GM18511 (cell line): ENCODE data around the gene ZBTB37.
"Not testable (repeated sequence)": the region's sequence is repeated elsewhere in the genome, so short reads cannot be mapped to it uniquely, and the experiment has no call there.

ENCODE experiments used
- ATAC-seq: cut with Tn5 transposase; IDR thresholded peaks from one replicate; pipeline ENCODE4 v1.9.1; 2021; ENCODE audit warnings: mild to moderate bottlenecking, moderate library complexity; ENCODE audit not compliant: unreplicated experiment

ZBTB37 gene

DNA sequence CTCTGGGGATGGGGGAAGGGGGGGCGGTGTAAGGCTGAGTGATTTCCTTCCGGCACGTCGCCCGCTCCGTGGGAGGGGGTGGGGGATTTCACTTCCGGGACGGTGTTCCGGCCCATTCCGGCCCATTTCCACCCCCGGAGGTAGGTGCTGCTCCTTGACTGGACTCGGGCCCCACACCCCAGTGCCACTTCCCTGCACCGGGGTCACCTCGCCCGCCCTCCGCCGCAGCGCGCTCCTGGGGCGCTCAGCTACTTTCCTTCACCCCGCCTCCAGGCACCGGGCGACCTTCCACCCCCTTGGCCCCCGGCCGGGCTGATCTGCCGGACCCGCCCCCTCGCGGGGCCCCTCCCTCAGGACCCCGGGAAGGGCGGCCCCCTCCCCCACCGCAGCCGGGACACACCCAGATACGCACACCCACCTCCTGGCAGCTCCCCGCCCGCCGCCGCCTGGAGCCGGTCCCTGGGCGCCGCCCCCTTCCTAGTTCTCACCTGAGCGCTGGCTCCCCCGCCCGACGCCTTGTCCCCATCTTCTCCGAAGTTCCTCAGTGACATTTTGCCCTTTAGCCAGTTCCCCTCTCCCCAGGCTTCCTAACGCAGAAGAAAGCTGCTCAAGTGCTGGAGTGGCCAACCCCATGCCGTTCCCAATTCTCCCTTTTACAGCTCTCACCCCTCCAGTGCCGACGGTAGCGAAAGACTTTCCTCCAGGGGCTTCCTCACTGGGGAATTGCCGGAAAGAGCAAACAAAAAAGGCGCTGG, at the start of gene ZBTB37:
Gene ZBTB37, plus strand, starts transcription at position 115 of the 755 bp plus-strand sequence. CDS start 1,846 bp downstream, outside the sequence.
- peak; percentile 64 for ATAC-seq

- no peak for ATAC-seq
Observed at GRCh38 chr1:173818459-173818858, 49.7 kb upstream of the ZBTB37 start.

GRCh38 chr1:173821680-173822079, 46.5 kb upstream of the ZBTB37 start:
- ATAC-seq: no peak

DNA sequence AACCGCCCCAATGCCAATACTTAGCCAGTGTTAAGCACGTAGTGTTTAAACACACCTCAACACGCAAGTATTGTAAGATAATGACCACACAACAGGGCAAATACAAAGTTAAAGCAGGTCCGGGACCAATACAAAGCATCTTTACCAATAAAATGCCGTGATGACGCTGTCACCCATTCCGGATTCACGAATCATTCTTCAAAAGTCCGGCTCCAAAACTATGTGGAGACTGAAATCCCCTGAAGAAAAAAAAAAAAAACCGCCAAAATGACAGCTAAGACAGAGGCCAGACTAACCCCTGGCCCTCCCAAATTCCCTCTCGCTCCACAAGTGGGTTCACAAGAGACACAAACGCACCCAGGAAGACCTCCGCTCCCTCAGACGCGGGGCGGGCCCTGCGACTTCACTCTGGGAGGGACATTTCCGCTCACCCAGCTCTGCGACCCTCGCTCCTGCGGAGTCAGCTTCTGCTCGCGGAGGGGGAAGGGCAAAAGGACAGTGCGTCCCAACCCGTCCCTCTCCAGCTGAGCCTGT, 44.3 kb upstream of the ZBTB37 start:
- peak; percentile 55 for ATAC-seq

GRCh38 chr1:173824315-173825081, 43.7 kb upstream of the ZBTB37 start, which contains the start of the genes CENPL and DARS2:
Gene CENPL, minus strand, starts transcription at chr1:173824883. Its CDS starts 13,584 bp downstream, at chr1:173811299.
Gene DARS2, plus strand, starts transcription at chr1:173824673. Its CDS starts 557 bp downstream, at chr1:173825230.
- peak; percentile 86 for ATAC-seq

- no peak for ATAC-seq
Observed at GRCh38 chr1:173827611-173828010, 40.6 kb upstream of the ZBTB37 start.

DNA sequence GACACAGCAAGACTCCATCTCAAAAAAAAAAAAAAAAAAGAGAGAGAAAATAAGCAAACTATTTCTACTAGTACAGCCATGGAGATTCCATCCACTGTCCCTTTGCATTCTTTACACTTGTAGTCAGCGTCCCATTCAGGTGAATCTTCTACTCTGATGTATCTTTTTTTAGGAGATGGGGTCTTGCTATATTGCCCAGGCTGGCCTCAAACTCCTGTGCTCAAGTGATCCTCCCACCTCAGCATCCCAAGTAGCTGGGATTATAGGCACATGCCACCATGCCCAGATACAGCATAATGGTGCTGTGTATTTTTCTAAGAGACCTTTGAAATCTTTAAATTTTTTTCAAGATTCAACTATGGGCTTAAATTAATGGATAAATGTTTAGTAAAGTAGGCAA, 35.4 kb upstream of the ZBTB37 start:
- no peak for ATAC-seq

DNA sequence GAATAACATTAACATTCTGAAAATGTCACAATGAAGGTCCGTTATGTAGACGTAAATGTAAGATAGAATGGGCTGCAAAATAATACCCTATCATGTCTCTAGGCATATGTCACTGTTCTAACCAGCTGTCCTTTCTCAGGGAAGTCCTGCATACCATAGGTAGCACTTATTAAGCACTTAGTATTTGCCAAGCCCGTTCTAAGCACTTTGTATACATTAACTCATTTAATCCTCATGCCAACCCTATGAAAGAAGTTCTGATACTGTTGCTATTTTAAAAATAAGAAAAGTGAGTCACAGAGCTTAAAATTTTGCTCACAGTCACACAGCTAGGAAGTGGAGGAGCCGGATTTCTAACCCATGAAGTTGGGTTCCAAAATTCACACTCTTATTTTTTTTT, 16.1 kb upstream of the ZBTB37 start:
- ATAC-seq: no peak

- ATAC-seq: no peak
Observed at GRCh38 chr1:173853074-173853473, 15.1 kb upstream of the ZBTB37 start.

- no peak for ATAC-seq
Observed at GRCh38 chr1:173856014-173856413, 12.2 kb upstream of the ZBTB37 start.

DNA sequence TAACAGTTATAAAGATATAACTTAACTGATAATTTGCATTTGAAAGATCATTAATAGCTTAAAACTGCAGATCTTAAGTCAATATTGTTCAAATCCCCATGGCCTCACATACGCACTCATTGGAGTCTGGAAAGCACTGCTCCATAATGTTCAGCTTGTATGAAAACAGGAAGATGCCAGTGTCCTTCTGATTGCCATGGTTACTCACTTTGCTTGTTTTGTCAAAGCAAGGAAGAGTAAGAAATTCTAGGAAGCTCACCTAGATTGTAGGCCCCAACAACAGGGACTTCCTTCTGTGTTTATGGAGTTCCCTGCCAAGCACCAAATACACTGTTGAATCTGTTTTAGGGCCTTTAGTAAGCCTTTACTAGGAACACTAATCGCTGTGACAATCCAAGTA, 11.3 kb upstream of the ZBTB37 start:
- ATAC-seq: no peak

DNA sequence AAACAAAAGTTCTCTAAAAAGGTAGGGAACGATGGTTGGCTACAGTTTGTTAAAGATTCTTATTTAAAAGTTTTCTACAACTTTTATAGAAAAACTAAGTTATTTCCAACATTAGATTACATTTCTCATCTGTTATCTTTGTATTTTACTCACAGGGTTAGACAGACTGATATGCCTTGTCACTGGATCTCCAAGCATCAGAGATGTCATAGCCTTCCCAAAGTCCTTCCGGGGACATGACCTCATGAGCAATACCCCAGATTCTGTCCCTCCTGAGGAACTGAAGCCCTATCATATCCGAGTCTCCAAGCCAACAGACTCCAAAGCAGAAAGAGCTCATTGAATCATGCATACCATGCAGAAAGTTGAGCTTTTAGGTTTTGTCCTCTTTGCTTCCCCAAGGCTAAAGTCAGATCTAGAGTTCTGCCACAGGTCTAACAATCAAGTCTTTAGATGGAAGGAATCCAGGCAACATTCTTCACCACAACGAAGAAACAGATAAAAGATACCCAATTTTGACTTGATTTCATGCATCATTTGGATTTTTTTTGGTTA, 10.7 kb upstream of the ZBTB37 start:
- no peak for ATAC-seq

DNA sequence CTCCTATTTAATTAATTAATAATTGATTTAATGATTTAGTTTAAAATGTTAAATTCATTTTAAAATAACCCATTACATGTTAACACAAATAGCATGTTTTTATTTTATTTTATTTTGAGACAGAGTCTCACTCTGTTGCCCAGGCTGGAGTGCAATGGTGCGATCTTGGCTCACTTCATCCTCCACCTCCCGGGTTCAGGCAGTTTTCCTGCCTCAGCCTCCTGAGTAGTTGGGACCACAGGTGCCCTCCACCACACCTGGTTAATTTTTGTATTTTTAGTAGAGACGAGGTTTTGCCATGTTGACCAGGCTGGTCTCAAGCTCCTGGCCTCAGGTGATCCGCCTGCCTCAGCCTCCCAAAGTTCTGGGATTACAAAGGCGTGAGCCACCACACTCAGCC, 8.6 kb upstream of the ZBTB37 start:
- not testable (repeated sequence) for ATAC-seq

DNA sequence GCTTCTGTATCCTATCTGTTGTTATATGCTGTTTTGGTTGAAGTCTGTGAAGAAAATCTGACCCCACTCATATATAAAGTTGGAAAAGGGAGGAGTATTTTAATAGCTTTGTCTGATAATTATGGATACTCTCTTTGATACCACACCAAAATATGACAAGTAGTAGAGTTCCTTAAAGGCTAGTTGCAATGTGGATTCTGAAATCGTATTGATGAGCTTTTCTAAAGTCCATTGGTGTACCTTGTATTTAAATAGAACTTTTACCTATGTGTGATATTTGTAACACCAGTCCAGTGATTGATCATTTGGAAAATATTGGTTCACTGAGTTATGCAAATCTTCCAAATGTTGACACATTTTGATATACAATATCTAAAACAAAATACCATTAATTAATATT, 8.1 kb upstream of the ZBTB37 start:
- no peak for ATAC-seq

- no peak for ATAC-seq
Observed at GRCh38 chr1:173861731-173862145, 6.4 kb upstream of the ZBTB37 start.

GRCh38 chr1:173862146-173862768, 5.9 kb upstream of the ZBTB37 start:
- ATAC-seq: not testable (repeated sequence)

DNA sequence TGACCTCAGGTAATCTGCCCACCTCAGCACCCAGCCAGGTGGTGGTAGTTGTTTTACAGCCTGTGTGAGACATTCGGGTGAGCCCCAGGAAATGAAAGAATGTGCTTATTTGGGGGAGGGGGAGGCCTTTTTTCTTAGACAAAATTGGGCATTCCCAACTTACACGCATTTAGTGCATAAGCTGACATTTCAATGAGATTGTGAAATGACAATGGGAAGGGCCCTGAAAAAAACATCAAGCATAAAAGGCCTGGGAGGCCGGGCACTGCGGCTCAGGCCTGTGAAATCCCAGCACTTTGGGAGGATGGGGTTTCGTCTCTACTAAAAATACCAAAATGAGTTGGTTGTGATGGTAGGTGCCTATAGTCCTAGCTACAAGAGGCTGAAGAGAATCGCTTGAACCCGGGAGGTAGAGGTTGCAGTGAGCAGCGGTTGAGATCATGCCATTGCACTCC, 5.4 kb upstream of the ZBTB37 start:
- no peak for ATAC-seq

DNA sequence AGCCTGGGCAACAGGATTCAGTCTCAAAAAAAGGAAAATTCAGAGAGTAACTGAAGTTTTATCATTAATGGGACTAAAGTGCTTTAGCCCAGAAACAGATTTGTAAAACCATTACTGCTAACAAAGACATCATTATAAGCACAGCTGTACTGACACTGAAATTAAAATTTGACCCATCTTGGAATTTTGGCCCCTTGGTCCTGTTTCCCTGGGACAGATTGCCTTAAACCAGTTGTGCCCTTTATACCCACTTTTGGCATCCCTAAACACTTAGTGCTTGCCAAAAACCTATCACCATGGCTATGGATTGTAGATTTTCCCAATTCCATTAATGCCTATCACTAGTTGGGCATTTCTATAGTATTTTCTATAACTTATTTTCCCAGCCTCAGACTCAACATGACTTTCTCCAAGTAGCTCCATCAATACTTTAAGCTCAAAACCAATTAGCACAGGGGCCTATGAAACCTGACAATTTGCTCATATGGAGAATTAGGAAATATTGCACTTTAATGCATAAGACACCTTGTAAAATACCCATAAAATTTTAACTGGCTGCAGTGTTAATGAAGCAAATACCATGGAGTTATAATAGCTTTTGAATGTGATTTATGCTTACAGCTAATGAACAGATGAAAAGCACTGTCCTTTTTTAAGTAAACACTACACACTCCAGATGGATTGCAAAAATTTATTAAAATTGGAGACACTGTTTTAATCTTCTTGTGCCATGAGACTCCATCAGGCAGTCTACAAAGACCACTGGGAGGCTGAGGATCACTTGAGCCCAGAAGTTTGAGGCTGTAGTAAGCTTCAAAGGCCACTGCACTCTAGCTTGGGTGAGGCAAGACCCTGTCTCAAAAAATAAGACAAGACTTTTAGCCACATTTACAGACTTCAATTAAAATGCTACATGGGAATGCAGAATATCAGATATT, 4.7 kb upstream of the ZBTB37 start:
- no peak for ATAC-seq

GRCh38 chr1:173864179-173864867, 3.9 kb upstream of the ZBTB37 start:
- no peak for ATAC-seq
